Large intestine (tissue), 3 donors: ENCODE results near the gene TMEM183A. TPM values are rescaled to one million over a fixed set of nuclear protein-coding genes. Genes with fewer than 3 reads are reported as not detected.
A peak's percentile ranks its signal among the peaks of the same experiment; 100 is the strongest.
"Not testable (repeated sequence)": the region's sequence is repeated elsewhere in the genome, so short reads cannot be mapped to it uniquely, and the experiment has no call there.

Experiments
- DNase-seq, 2 donors: peaks; one replicate each; pipeline versions ENCODE4 v3.0.0 to v3.0.0-alpha.2; 2013
- H3K27ac ChIP-seq: one replicate; pipeline ENCODE4 v1.5.1; 2013; ENCODE audit warnings: low read length
- H3K27me3 ChIP-seq: 2 replicates; pipeline ENCODE4 v1.6.1; 2013; ENCODE audit warnings: low read length; ENCODE audit not compliant: control insufficient read depth, insufficient read depth
- H3K36me3 ChIP-seq: 2 replicates; pipeline ENCODE4 v1.6.1; 2013; ENCODE audit warnings: low read length; ENCODE audit not compliant: control insufficient read depth, insufficient read depth
- H3K4me1 ChIP-seq: one replicate; pipeline ENCODE4 v1.6.1; 2013; ENCODE audit warnings: low read length; ENCODE audit not compliant: control insufficient read depth, insufficient read depth
- H3K4me3 ChIP-seq: one replicate; pipeline ENCODE4 v1.5.1; 2013; ENCODE audit warnings: low read length
- H3K9me3 ChIP-seq: one replicate; pipeline ENCODE4 v1.6.1; 2013; ENCODE audit warnings: mild to moderate bottlenecking, low read depth, low read length, moderate library complexity; ENCODE audit not compliant: control insufficient read depth
- WGBS: methylation state at CpG from one replicate; pipeline ENCODE4 v1.1.5; 2013; ENCODE audit warnings: low lambda C conversion rate; ENCODE audit not compliant: insufficient coverage; 5-methylcytosine and 5-hydroxymethylcytosine counted together
- polyA plus RNA-seq: library from polyadenylated mRNA; unstranded; fragments of 120-200 nt; gene quantifications from one replicate; pipeline ENCODE4 v1.2.1, GENCODE V29; 2013

Gene TMEM183A
- polyA plus RNA-seq, 1 donor, result 58.8 TPM

DNA sequence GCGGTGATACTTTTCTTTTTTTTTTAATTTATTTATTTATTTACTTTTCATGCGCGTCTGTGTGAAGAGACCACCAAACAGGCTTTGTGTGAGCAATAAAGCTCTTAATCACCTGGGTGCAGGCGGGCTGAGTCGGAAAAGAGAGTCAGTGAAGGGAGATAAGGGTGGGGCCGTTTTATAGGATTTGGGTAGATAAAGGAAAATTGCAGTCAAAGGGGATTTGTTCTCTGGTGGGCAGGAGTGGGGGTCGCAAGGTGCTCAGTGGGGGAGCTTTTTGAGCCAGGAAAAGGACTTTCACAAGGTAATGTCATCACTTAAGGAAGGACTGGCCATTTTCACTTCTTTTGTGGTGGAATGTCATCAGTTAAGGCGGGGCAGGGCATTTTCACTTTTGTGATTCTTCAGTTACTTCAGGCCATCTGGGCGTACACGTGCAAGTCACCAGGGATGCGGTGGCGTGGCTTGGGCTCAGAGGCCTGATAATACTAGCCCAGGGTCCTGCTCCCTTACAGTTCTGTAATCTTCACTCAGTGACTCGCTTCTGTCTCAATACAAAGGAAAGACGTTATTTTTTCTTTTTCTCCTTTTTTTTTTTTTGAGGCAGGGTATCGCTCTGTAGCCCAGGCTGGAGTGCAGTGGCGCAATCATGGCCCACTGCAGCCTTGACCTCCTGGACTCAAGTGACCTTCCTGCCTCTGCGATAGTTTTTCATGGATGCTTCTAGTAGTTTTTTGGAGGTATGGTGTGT, 1.6 kb upstream of the TMEM183A start:
- not testable (repeated sequence) for H3K4me1 ChIP-seq, H3K9me3 ChIP-seq, H3K27ac ChIP-seq, H3K27me3 ChIP-seq
- Histone ChIP-seq H3K36me3 (peaks cover 12% of the 10 kb centered on the region), H3K4me3 (peak overlapping the region; percentile 87)
- peak in 1 of 2 donors; percentile 56 for DNase-seq
- WGBS, result 50% methylated on average over 2 of the region's 17 CpGs

DNA sequence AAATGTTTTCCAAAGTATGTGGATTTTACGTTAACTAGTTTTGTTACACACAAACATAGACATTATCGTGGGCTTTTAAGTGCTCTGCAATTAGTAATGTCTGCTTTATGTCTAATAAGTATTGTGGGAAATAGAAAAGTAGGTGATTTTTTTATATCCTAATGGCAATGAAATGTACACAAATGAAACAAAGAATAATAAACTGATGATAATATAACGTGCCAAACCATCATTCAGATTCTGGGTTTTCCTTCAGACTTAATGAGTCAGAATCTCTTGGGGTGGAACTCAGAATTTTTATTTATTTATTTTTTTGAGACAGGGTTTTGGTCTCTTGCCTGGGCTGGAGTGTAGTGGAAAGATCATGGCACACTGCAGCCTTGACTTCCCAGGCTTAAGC, 2.0 kb downstream of the TMEM183A start:
- H3K36me3 ChIP-seq, result peaks cover 37% of the 10 kb centered on the region
- no peak for DNase-seq
- H3K27ac ChIP-seq, result no peak overlapping the region
- no peaks in the 10 kb centered on the region for H3K27me3 ChIP-seq
- no peak overlapping the region for H3K4me3 ChIP-seq
- H3K9me3 ChIP-seq, result peaks cover 5% of the 10 kb centered on the region
- H3K4me1 ChIP-seq, result peaks cover 10% of the 10 kb centered on the region
- WGBS, result 100% methylated on average over 2 of the region's 3 CpGs

DNA sequence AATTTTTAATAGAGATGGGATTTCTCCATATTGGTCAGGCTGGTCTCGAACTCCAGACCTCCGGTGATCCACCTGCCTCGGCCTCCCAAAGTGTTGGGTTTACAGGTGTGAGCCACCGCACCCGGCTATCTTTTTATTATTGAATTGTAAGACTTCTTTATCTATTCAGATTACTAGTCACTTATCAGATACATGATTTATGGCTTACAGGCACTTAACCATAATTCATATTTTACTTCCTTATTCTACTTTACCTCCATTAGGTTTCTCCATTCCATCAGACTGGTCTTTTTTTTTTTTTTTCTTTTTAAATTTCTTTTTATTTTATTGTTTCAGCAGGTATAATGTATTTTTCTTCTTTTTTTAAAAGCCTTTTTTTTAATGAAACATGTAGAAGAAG, 4.4 kb downstream of the TMEM183A start:
- H3K36me3 ChIP-seq, result peaks cover 60% of the 10 kb centered on the region
- no peaks in the 10 kb centered on the region for H3K27me3 ChIP-seq
- 33% methylated on average over 3 of the region's 5 CpGs for WGBS
- H3K27ac ChIP-seq, result no peak overlapping the region
- H3K9me3 ChIP-seq, result peaks cover 5% of the 10 kb centered on the region
- peaks cover 3% of the 10 kb centered on the region for H3K4me1 ChIP-seq
- no peak overlapping the region for H3K4me3 ChIP-seq
- DNase-seq, result no peak

DNA sequence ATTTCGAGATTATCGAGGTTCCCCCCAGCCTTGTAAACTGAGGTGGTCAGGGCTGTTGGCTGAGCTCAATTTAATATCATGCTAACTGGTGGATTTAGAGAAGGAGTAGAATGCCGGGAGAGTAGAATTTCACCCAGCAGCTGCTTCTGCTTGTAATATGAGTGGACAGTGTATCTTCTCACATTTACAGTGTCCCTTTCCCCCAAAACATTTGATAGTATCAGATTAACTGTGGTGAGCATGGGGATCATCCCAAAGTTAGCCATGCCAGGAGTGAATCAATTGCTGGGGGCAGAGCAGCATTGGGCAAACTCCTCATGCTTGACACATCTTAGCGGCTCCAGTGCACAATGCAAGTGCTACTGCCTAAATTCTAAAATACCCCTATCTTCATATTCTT, 9.9 kb downstream of the TMEM183A start:
- no peak for DNase-seq
- Histone ChIP-seq H3K4me3 (no peak overlapping the region), H3K27ac (no peak overlapping the region), H3K27me3 (no peaks in the 10 kb centered on the region), H3K4me1 (no peaks in the 10 kb centered on the region), H3K36me3 (peaks cover 87% of the 10 kb centered on the region), H3K9me3 (no peaks in the 10 kb centered on the region)
- WGBS, result 100% methylated on average over 2 of the region's 4 CpGs

DNA sequence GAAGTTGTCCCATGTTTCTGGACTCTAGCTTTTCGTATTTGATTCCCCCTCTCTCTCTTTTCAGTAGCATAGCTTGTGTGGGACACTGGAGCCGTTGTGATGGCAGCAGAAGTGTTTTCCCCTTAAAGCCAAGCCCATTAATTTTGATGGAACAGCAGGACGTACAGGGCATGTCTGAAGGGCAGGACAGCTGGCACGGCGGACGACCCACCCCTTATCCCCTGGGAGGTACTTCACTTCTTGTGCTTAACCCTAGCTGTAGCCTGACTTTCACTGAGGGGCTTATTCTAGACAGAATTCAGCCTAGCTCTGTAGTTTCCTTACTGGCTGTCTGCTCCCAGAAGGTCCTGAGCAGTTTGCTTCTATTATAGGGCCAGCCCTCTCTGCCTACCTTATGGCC, 10.5 kb downstream of the TMEM183A start:
- Histone ChIP-seq H3K36me3 (peaks cover 92% of the 10 kb centered on the region), H3K4me3 (no peak overlapping the region), H3K9me3 (no peaks in the 10 kb centered on the region), H3K4me1 (no peaks in the 10 kb centered on the region), H3K27ac (no peak overlapping the region), H3K27me3 (no peaks in the 10 kb centered on the region)
- no CpG with 5 or more reads among the region's 6 CpGs for WGBS
- DNase-seq, result no peak

DNA sequence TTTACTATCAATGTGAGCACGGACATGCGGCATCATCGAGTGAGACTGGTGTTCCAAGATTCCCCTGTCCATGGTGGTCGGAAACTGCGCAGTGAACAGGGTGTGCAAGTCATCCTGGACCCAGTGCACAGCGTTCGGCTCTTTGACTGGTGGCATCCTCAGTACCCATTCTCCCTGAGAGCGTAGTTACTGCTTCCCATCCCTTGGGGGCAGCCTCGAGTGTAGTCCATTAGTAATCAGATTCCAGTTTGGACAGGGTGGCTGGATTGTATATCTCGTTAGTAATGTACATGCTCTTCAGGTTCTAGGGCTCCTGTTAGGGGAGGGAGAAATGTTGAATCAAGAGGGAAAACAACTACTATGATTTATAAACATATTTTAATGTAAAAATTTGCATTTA, 15.7 kb downstream of the TMEM183A start:
- Histone ChIP-seq H3K36me3 (peaks cover 52% of the 10 kb centered on the region), H3K27me3 (peaks cover 15% of the 10 kb centered on the region)
- H3K27ac ChIP-seq, H3K9me3 ChIP-seq, H3K4me3 ChIP-seq, H3K4me1 ChIP-seq, DNase-seq: not testable (repeated sequence)
- WGBS, result no CpG with 5 or more reads among the region's 10 CpGs

DNA sequence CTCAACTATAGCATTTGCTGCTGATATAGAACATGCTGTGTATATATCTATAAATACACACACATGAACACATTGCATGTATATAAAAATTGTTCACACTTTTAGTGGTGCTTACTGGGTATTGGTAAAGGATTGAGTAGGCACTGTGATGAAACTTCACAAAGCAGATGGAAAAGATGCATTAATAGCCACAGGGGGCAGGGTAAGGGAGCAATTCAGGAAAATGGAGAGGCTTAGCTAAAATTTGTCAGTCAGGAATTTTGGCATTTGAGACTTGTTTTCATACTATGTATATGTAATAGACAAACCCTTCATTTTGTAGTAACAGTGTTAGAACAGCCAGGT, 18.5 kb downstream of the TMEM183A start:
- DNase-seq, result no peak
- H3K36me3 ChIP-seq, result peaks cover 28% of the 10 kb centered on the region
- no peak overlapping the region for H3K4me3 ChIP-seq
- peaks cover 27% of the 10 kb centered on the region for H3K27me3 ChIP-seq
- H3K27ac ChIP-seq, result no peak overlapping the region
- H3K9me3 ChIP-seq, result no peaks in the 10 kb centered on the region
- peaks cover 9% of the 10 kb centered on the region for H3K4me1 ChIP-seq

DNA sequence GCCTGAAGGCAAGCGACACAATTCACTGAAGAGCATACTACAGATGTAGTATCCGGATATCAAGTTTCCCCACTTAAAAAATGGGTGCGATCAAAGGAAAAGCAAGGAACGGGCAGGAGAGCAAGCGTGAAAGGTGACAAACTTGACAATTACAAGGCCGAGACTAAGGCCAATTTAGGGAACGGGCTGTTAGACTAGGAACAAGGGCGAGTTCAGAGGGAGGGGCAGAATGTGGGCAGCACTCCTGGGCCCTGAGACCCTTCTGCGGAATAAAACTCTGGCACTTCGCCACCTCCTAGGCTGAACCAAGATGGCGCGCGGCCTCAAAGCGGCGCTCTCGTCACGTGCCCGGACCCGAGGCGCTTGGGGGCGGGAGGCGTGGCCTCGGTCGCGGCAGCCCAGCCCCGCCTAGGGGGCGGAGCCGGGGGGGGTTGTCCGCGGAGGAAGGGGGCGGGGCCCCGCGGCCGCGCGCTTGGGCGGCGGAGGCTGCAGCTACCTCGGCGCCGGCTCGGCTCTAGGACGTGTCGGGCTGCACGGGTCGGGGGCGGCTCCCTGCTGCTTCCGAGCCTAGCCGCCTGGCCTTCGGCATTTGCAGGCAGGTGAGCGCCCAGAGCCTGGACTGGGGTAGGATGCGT, 19.0 kb downstream of the TMEM183A start, which contains the start of gene PPFIA4:
PPFIA4 (plus strand) TSS at position 461 of the 635 bp plus-strand sequence. CDS start 12,518 bp downstream, outside the sequence.
- Histone ChIP-seq H3K4me1 (peaks cover 9% of the 10 kb centered on the region), H3K27ac (no peak within 1 kb of the TSS), H3K36me3 (peaks cover 24% of the 10 kb centered on the region), H3K9me3 (no peaks in the 10 kb centered on the region), H3K4me3 (peak within 1 kb of the TSS; percentile 58), H3K27me3 (peaks cover 27% of the 10 kb centered on the region)
- DNase-seq, result peak; percentile 81 to 84
- 70% methylated on average over 5 of the region's 52 CpGs for WGBS

DNA sequence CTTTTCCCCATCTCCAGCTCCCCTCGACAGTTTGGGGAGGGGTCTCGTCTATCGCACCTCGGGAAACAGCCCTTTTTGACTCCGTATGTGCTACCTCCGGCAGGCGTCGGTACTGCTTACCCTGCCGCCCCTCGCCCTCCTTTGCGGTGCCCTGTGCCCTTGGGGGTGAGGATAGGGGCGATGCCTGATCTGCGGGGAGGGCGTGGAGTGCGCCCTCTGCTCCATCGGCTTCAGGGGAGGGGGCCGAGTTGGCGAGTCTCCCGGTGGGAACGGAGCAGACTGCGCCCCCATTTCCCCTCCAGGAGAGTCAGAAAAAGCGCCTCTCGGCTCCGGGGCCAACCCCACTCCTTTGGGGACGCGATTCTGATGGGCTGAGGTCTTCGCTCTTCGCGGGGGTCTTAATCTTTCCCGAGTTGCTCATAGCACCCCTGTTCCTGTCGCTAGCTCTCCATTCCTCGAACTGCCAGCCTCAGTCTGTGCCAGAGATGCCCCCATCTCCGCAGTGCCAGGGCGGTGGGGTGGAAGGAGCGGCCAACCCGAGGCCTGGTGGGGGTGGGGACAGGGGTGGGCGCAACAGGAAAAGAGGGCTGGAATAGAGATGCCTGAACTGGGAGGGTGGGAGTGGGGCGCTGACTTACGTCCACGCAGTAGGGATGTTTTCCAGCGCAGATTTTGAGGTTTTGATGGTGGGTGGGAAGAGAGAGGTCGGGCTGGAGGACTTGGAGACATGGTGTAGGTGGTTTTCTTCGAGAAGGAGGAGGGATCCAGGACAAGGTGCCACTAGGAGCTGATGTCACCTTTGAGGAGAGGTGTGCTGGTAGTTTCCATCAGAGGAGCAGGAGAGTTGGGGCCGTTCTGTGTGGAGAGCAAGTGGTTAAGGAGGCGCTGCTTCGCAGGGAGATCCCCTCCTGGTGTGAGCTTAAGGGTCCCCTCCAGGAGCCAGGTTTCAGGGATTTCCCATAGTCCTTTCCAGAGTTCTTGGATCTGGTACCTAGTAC, 19.8 kb downstream of the TMEM183A start:
- Histone ChIP-seq H3K4me1 (peaks cover 9% of the 10 kb centered on the region), H3K4me3 (peak overlapping the region; percentile 58), H3K27me3 (peaks cover 27% of the 10 kb centered on the region), H3K27ac (no peak overlapping the region), H3K36me3 (peaks cover 17% of the 10 kb centered on the region), H3K9me3 (no peaks in the 10 kb centered on the region)
- no CpG with 5 or more reads among the region's 46 CpGs for WGBS
- no peak for DNase-seq

DNA sequence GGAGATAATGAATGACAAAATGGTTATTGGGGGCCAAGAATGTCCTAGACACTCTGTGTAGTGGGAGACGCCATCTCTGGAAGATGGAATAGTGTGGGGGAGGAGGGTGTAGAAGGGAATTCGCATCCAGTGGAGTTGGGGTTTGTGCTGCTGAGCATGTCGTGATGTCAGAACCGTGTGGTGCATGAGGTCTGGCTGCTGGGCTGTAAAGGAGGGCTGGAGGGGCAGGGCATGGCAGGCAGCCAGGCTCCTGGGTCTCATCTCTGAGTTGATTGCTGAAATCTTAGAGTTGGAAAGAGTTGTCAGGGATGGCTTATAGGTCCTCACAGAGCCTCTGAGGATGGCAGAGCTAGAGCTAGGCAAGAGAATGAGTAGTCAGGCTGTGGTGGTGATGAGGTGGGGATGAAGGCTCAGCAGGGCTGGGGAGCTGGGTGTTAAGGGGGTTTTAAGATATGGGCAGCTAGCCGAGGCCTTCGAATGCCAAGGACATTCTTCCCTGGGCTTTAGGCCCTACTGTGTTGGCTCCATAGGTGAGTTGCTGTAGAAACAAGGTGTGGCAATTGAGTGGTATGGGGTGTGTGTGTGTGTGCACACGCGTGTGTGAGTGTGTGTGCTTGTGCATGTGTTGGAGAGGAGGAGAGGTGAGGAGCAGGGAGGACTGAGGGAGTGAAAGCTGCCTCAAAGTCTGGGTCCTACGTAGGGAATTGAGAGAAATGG, 21.1 kb downstream of the TMEM183A start:
- Histone ChIP-seq H3K36me3 (peaks cover 10% of the 10 kb centered on the region), H3K4me3 (no peak overlapping the region), H3K4me1 (peaks cover 9% of the 10 kb centered on the region), H3K27me3 (peaks cover 27% of the 10 kb centered on the region), H3K27ac (peak overlapping the region; percentile 37), H3K9me3 (no peaks in the 10 kb centered on the region)
- no peak for DNase-seq
- WGBS, result 80% methylated on average over 1 of the region's 9 CpGs
